ENCODE measurements around the gene MARCO. TPM values are rescaled to one million over a fixed set of nuclear protein-coding genes. Genes with fewer than 3 reads are reported as not detected.

MARCO gene
- total RNA-seq, 3 donors from 2014 or later: 6.6 to 58.6 (median 6.9) TPM

GRCh38 chr2:118990757-118991545, 49.0 kb downstream of the MARCO start:
- Histone ChIP-seq H3K27me3 (no peaks in the 10 kb centered on the region), H3K27ac (no peak overlapping the region), H3K4me3 (no peak overlapping the region), H3K4me1 (no peaks in the 10 kb centered on the region), H3K9me3 (no peaks in the 10 kb centered on the region), H3K36me3 (no peaks in the 10 kb centered on the region)
- TF ChIP-seq POLR2A (IDR thresholded peaks at IDR 0.05) (no peak), POLR2AphosphoS5 (IDR thresholded peaks at IDR 0.05) (no peak), CTCF (IDR thresholded peaks at IDR 0.05) (no peak)
- intact Hi-C loops (cut with DNase I; ENCODE audit: low total_unique reads): no loop called here
- DNase-seq (ENCODE audit: low spot score in 2 of 2): no peak

GRCh38 chr2:118991554-118991953, 49.6 kb downstream of the MARCO start:
- intact Hi-C loops (cut with DNase I; ENCODE audit: low total_unique reads): no loop called here
- no peak for TF ChIP-seq CTCF (IDR thresholded peaks at IDR 0.05)
- TF ChIP-seq POLR2A (IDR thresholded peaks at IDR 0.05): no peak
- Histone ChIP-seq H3K27ac (no peak overlapping the region), H3K36me3 (no peaks in the 10 kb centered on the region), H3K9me3 (no peaks in the 10 kb centered on the region), H3K27me3 (no peaks in the 10 kb centered on the region), H3K4me3 (no peak overlapping the region), H3K4me1 (no peaks in the 10 kb centered on the region)
- no peak for DNase-seq (ENCODE audit: low spot score in 2 of 2)

GRCh38 chr2:118992740-118993391, 50.9 kb downstream of the MARCO start:
- intact Hi-C loops (cut with DNase I; ENCODE audit: low total_unique reads): no loop called here
- Histone ChIP-seq H3K27me3 (no peaks in the 10 kb centered on the region), H3K36me3 (no peaks in the 10 kb centered on the region), H3K4me3 (no peak overlapping the region), H3K4me1 (no peaks in the 10 kb centered on the region), H3K9me3 (no peaks in the 10 kb centered on the region), H3K27ac (no peak overlapping the region)
- no peak for DNase-seq (ENCODE audit: low spot score in 2 of 2)
- no peak for TF ChIP-seq CTCF (IDR thresholded peaks at IDR 0.05)
- TF ChIP-seq POLR2AphosphoS5 (IDR thresholded peaks at IDR 0.05): no peak
- no peak for TF ChIP-seq POLR2A (IDR thresholded peaks at IDR 0.05)

GRCh38 chr2:118993392-118993752, 51.4 kb downstream of the MARCO start:
- Histone ChIP-seq H3K36me3 (no peaks in the 10 kb centered on the region), H3K4me3 (no peak overlapping the region), H3K4me1 (no peaks in the 10 kb centered on the region), H3K27me3 (no peaks in the 10 kb centered on the region), H3K9me3 (no peaks in the 10 kb centered on the region), H3K27ac (no peak overlapping the region)
- intact Hi-C loops (cut with DNase I; ENCODE audit: low total_unique reads): no loop called here
- TF ChIP-seq POLR2AphosphoS5 (IDR thresholded peaks at IDR 0.05): no peak
- TF ChIP-seq POLR2A (IDR thresholded peaks at IDR 0.05): no peak
- TF ChIP-seq CTCF (IDR thresholded peaks at IDR 0.05): no peak
- no peak for DNase-seq (ENCODE audit: low spot score in 2 of 2)

- no peak overlapping the region for H3K4me3 ChIP-seq
- TF ChIP-seq CTCF (IDR thresholded peaks at IDR 0.05) (no peak), POLR2A (IDR thresholded peaks at IDR 0.05) (no peak)
- H3K27ac ChIP-seq: no peak overlapping the region
- H3K9me3 ChIP-seq: no peaks in the 10 kb centered on the region
- no peaks in the 10 kb centered on the region for H3K27me3 ChIP-seq
- no peak for DNase-seq (ENCODE audit: low spot score in 2 of 2)
- no peaks in the 10 kb centered on the region for H3K4me1 ChIP-seq
- intact Hi-C loops (cut with DNase I; ENCODE audit: low total_unique reads): no loop called here
- H3K36me3 ChIP-seq: no peaks in the 10 kb centered on the region
Observed at GRCh38 chr2:118994172-118994700, 52.2 kb downstream of the MARCO start.
